Right lung (tissue), 5 donors: Measurements from ENCODE around the gene ITPKC. TPM values are rescaled to one million over a fixed set of nuclear protein-coding genes. Genes with fewer than 3 reads are reported as not detected.

Experiments used
- DNase-seq, 2 donors: peaks; one replicate each; pipeline ENCODE4 v3.0.0-alpha.2; 2013
- polyA plus RNA-seq, 5 donors: library from polyadenylated mRNA; unstranded; fragments of 120-200 nt; gene quantifications; one replicate each; pipeline versions ENCODE4 v1.2.1 to v1.2.3, GENCODE V29; 2013; ENCODE audit warnings: inconsistent platforms in 1 of 5, low replicate concordance in 1 of 5; ENCODE audit not compliant: insufficient read length in 5 of 5, insufficient read depth in 1 of 5

Gene ITPKC
- polyA plus RNA-seq, 5 donors: 9.4 to 14.5 (median 13.3) TPM

- no peak for DNase-seq
Measured at GRCh38 chr19:40689339-40690049, 27.4 kb upstream of the ITPKC start.

- DNase-seq: no peak
Measured at GRCh38 chr19:40690050-40690692, 26.7 kb upstream of the ITPKC start, which contains the start of gene NUMBL. NUMBL (minus strand) TSS chr19:40690651; CDS start chr19:40690483, 168 bp downstream.

- DNase-seq: peak; percentile 89 to 92
Measured at GRCh38 chr19:40690693-40691420, 26.1 kb upstream of the ITPKC start.

- no peak for DNase-seq
Measured at GRCh38 chr19:40691421-40692211, 25.3 kb upstream of the ITPKC start.

GRCh38 chr19:40692212-40692551, 24.7 kb upstream of the ITPKC start:
- no peak for DNase-seq

- no peak for DNase-seq
Measured at GRCh38 chr19:40693150-40693788, 23.6 kb upstream of the ITPKC start.

GRCh38 chr19:40693896-40694295, 23.0 kb upstream of the ITPKC start:
- no peak for DNase-seq

GRCh38 chr19:40695881-40696280, 21.0 kb upstream of the ITPKC start:
- no peak for DNase-seq

GRCh38 chr19:40697007-40697406, 19.9 kb upstream of the ITPKC start:
- no peak for DNase-seq

- DNase-seq: no peak
Measured at GRCh38 chr19:40700083-40700482, 16.8 kb upstream of the ITPKC start.

GRCh38 chr19:40701758-40702157, 15.2 kb upstream of the ITPKC start:
- no peak for DNase-seq

- no peak for DNase-seq
Measured at GRCh38 chr19:40702337-40703012, 14.4 kb upstream of the ITPKC start.

- no peak for DNase-seq
Measured at GRCh38 chr19:40703029-40703755, 13.7 kb upstream of the ITPKC start.

- DNase-seq: no peak
Measured at GRCh38 chr19:40704491-40705361, 12.2 kb upstream of the ITPKC start.

- no peak for DNase-seq
Measured at GRCh38 chr19:40705362-40705651, 11.6 kb upstream of the ITPKC start.

- DNase-seq: no peak
Measured at GRCh38 chr19:40705950-40706619, 10.8 kb upstream of the ITPKC start.

GRCh38 chr19:40707615-40708014, 9.3 kb upstream of the ITPKC start:
- DNase-seq: no peak

GRCh38 chr19:40709817-40710216, 7.1 kb upstream of the ITPKC start:
- DNase-seq: no peak

GRCh38 chr19:40713939-40714338, 3.0 kb upstream of the ITPKC start:
- DNase-seq: no peak
